Stimulated activated naive CD4-positive, alpha-beta T cell (primary cell): Measurements from ENCODE around the gene ACOXL.
A peak's percentile ranks its signal among the peaks of the same experiment; 100 is the strongest.

Source experiments
- DNase-seq, 6 experiments: peaks; one replicate each; lab custom pipeline; 2025; lab: John Stamatoyannopoulos, UW

The ACOXL gene

DNA sequence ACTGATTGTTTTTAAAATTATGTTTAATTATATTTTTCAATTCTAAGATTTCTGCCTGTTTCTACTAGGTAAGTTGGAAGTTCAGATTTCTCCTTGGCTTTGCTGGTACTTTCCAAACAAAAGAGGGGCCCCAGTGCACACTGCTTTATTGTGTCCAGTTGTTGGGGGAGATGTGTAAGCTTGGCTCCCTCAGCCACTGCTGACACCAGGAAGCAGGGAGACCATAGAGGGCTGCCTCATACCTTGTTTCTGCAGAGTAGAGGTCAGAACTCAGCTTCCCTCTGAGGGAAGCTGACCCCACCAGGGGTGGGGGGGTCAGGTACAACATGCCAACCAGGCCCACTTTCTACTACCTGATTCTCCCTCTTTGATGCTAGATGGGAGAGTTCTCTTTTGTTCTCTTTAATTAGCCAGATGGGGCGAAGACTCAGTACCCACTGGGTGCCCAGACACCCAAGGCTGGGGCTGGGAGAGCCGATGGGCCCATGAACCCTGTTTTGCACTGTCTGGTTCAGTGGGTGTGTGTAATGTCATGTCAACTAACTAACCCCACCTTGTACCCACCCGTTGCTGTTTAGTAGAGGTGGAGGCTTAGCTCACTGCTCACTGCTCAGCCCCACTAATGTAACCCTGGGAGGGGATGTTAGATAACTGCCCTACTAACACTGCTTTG lies 403.0 kb downstream of the ACOXL start:
- no peak for DNase-seq

DNA sequence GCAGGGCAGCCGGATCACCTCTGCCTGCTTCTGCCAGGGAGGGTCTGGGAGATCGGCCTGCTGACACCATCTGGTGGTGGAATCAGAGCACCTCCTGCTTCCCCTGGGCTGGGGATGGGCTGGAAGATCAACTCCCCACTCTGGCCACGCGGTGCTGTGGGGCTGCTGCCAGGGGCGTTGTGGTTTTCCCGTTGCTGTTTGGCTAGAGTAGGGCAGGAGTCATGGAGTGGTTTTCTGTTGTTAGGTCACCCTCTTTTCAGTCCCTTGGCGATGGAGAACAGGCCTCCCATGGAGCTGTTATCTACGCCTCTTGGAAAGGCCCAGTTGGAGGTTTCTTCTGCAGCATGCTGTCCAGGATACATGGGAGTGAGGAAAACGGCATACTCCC lies 403.5 kb downstream of the ACOXL start:
- DNase-seq = no peak

DNA sequence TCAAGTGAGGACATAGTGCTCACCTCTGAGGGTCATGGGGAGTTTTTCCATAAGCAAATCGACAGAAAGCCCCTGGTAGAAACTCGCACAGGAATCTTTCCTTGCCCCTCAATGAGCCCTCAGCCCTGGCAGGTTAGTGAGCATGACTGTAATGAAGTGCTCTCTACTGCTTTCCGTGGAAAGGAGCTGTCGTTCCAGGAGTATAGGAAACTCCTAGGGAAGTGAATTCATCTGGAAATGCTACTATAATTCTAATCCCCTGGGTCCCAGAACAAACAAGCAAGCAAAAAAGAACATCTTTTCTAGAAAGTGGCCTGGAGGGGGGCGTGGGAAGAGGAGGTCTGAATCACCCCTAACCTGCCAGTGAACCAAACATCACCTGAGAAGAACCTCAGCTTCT lies 406.5 kb downstream of the ACOXL start:
- no peak for DNase-seq

GRCh38 chr2:111139637-111140317 lies 407.4 kb downstream of the ACOXL start:
- no peak for DNase-seq

DNA sequence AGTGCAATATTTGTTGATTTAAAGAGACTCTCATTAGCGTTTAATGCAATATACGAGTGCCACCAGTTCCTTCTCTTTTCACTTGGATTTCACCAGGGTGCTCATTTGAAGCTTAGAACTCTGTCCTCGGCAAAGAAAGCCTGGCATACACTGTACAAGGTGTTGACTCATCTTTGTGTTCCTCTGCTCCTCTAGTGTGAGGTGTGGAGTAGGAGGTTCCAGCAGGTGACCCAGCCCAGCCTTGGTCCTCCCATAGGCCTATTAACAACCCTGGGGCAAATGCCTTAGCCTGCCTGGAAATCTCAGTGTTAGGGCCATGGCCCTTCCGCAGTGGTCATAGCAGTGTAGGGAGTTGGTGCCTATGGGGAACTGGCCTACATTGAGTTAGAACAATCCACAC lies 408.4 kb downstream of the ACOXL start:
- no peak for DNase-seq

DNA sequence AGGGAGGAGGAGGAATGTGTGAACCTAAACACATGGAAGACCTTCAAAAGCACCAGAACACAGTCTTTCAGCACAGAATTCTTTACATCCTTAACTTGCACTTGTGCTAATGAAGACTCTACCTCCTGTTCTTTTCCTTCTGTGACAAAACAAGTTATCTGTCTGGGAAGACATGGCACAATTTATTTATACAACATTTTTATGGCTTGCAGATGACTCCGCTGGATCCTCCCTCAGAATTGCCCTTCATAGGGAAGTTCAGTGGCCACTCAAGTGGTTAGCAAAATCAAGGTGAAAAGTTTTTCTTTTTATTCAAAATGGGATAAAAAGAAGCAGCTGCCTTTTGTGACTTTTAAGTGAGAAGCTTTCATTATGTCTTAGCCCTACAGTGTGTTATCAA lies 409.7 kb downstream of the ACOXL start:
- no peak for DNase-seq

DNA sequence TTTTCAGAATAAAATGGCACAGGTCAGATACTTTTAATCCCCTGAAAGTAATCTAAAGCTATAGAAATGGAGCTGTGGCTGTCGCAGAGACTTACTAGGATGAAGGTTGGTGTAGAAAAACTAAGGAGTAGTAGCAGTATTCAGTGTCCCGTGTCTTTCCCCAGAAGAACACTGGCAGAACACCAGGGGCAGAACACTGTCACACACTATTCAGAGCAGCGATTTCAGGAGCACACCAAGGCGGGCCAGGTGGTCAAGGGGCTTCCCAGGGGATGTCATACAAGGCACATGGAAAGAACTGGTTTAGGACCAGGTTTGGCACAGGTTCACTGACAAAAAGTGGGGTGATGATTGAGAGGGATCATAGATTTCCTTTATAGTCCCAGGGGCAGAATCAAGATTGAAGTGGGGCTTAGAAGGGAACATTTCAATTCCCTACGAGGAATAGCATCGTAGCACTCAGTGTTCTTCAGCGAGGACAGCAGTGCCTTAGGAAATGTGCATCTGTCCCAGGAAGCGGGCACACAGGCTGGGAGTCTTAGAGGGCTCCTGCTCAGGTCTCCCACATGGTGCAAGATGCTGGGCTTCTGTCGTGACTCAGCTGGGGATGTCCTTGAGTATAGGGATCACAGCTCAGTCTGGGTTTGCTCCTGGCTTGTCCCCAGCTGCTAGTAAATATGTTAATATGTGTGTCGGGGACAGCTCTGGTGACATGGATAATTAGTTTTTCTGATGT lies 410.9 kb downstream of the ACOXL start:
- no peak for DNase-seq

- no peak for DNase-seq
Observed at GRCh38 chr2:111143843-111144198, 411.4 kb downstream of the ACOXL start.

DNA sequence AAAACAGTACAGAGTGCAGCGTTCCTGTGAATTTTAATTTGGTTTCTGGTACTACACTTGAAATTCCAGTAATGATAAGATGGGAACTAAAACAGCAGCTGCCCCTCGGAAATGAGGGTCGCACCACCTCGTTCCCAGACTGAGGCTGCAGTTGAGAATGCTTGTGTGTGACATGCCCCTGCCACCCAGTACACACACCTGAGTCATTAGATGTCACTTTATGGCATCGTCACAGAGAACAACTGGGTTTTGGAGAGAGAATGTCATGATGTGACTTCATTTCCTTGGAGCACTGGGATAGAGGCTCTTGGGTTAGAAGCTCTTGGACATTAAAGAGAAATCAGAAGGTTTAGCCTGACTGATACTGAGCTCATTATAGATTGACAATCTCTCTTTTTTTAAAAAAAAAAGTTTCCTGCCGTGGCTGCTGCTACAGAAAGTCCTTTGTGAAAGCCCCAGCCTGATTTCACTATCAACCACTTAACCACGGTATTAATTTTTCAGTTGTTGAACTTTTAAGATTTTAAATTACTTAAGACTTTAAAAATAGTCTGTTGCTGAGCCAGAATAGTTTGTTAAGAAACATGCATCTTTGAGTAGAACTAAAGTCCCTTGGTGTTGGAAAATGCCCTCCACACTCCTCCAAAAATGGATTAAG lies 412.9 kb downstream of the ACOXL start:
- no peak for DNase-seq

GRCh38 chr2:111145951-111146350 lies 413.6 kb downstream of the ACOXL start:
- no peak for DNase-seq

GRCh38 chr2:111148225-111148873 lies 416.0 kb downstream of the ACOXL start:
- no peak for DNase-seq

DNA sequence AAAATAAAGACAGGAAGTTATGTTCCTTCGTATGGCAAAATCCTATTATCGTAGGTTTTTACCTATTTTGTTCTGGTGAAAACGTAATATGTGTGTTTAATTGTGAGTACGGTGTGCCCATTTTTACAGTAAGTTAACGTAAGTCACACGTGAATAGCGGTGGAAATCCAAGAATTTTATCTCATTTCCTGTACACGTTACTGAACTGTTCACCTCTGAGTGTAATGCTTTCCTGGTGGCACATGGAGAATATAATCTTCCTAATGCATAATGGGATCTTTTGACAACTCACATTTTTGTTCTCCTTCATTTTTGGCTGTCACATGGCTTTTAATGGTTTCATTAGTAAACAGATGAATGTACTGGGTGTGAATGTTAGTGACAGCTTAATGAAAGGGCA lies 416.6 kb downstream of the ACOXL start:
- no peak for DNase-seq

DNA sequence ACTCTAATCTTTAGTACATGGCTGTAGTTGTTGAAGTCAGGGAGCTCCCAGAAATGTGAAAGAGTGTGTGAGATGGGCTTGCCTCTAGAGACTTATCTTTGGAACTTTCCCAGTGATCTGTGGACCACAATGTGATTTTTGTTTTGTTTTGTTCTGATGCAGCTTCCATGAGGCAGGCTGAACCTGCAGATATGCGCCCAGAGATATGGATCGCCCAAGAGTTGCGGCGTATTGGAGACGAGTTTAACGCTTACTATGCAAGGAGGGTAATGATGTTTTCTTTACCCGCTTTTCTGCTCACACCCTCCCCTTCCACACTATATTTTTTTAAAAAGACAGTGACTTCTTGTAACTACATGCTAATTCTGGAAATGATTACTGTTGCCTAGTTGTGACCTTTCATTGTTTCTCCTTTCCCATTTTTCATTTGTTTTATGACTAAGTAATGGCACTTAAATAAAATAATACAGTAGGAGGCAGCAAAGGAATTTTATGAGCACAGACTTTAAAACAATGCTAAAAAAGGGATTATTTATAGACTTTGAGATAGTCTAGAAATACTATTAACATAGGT lies 417.6 kb downstream of the ACOXL start:
- no peak for DNase-seq

- no peak for DNase-seq
Observed at GRCh38 chr2:111154758-111155157, 422.4 kb downstream of the ACOXL start.

DNA sequence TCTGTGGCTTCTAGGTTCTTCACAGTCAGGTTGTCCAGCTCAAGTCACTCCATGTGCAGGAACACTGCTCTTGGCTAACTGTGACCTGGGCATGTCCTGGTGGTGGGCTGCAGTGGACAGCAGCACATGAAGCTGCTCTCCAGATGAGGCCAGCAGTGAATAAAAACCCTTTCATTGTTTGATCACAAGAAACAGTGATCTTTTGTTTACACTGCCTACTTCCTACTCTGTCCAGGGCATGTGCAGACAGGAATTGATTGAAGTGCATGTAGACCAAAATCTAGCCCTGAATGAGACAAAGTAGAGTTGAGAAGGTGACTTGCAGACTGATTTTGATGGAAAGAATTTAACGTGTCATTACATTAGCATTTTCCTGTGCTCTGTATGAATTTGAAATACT lies 423.2 kb downstream of the ACOXL start:
- no peak for DNase-seq

DNA sequence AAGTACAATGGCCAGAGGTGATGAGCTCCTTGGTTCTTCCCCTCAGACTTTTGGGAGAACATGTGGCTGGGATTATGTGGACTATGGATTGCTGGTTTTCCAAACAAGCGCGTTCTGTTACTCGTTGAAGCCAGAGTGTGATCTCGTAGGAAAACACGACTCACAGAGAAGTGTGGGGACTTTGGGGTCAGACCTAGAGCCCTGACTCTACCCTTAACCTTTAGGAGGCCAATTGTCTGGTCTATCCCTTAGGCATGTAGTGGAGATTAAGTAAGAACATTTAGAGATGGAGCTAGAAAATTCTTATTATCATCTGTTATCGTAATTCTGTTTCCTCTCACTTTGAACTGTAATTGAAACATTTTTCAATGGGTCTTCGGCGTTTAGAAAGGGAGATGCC lies 424.2 kb downstream of the ACOXL start:
- no peak for DNase-seq

- peak in 2 of 6 experiments; percentile 26 to 45 for DNase-seq
Observed at GRCh38 chr2:111157071-111157661, 424.8 kb downstream of the ACOXL start.

DNA sequence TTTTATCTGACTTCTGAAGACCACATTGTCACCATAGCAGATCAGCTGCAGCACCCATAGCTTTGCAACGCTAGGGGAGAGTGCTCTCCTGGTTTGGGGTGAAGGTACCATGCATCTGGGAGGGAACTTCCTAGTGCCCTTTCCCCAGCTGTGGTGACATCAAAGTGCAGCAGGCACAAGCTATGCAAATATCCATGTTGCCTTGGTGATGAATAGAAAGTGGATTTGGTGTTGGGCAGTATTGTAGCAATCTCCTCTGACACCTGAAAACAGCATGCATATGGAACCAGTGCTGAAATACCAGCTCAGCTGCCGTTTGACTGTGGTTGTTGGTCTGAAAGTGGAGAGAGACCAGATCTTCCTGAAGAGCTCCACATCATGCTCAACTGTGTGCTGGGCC lies 425.4 kb downstream of the ACOXL start:
- DNase-seq = peak in 1 of 6 experiments; percentile 19

GRCh38 chr2:111159641-111160040 lies 427.3 kb downstream of the ACOXL start:
- no peak for DNase-seq

GRCh38 chr2:111160758-111161157 lies 428.4 kb downstream of the ACOXL start:
- DNase-seq = no peak

DNA sequence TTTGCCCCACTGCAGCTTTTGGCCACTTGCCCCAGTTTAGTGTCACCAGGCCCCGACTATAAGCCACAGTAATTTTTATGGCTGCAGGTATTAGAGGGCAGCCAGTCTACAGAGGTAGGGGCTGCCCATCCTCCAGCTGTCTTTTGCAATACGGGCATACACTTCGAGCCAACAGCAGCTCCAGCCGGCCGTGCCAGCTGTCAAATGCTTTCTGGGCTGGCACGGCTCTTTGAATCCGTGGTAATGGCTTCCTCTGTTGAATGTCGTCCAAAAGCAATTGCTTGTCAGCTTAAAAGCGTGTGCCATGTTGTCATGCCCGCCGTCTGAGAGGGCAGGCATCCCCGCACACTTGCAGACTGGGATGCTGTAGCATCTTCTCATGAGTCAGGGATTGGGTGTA lies 429.6 kb downstream of the ACOXL start:
- no peak for DNase-seq
